AG09319 (cell line): Measurements from ENCODE around the gene AP4M1.
"Not testable (repeated sequence)": the region's sequence is repeated elsewhere in the genome, so short reads cannot be mapped to it uniquely, and the experiment has no call there.

Source experiments
- DNase-seq: peaks from one replicate; pipeline ENCODE4 v3.0.0-alpha.2; 2010; ENCODE audit warnings: low read depth; ENCODE audit errors: extremely low read depth
- CTCF ChIP-seq: IDR thresholded peaks from 2 replicates; pipeline ENCODE4 v1.5.1; 2011; ENCODE audit warnings: low read depth, mild to moderate bottlenecking, inconsistent platforms, low read length, moderate library complexity

The AP4M1 gene

GRCh38 chr7:100137851-100138760 is 36.7 kb downstream of the AP4M1 start:
- TF ChIP-seq CTCF: no peak
- no peak for DNase-seq

GRCh38 chr7:100141555-100141949 is 40.1 kb downstream of the AP4M1 start:
- TF ChIP-seq CTCF: no peak
- no peak for DNase-seq

GRCh38 chr7:100142461-100142860 is 41.0 kb downstream of the AP4M1 start:
- no peak for TF ChIP-seq CTCF
- no peak for DNase-seq

GRCh38 chr7:100146350-100146749 is 44.9 kb downstream of the AP4M1 start:
- not testable (repeated sequence) for DNase-seq

GRCh38 chr7:100147278-100147677 is 45.8 kb downstream of the AP4M1 start:
- no peak for DNase-seq
- no peak for TF ChIP-seq CTCF

GRCh38 chr7:100148225-100148558 is 46.7 kb downstream of the AP4M1 start:
- TF ChIP-seq CTCF: no peak

GRCh38 chr7:100148559-100149328 is 47.3 kb downstream of the AP4M1 start, which contains the start of gene LAMTOR4:
Gene LAMTOR4 (plus strand): TSS chr7:100148918. CDS start chr7:100148973, 55 bp downstream.
- no peak for TF ChIP-seq CTCF
- peak; percentile 98 for DNase-seq

More at GRCh38 chr7:100148225-100148558, 46.7 kb downstream of the AP4M1 start:
- DNase-seq: no peak
